DND-41 (cell line): Measurements from ENCODE around the gene KLF6.

ENCODE experiments used
- ATAC-seq: fragments of 200-7000 bp; cut with Tn5 transposase; 3 replicates; pipeline ENCODE4 v1.9.1; 2021; ENCODE audit warnings: low read depth; ENCODE audit not compliant: insufficient read depth
- DNase-seq: peaks from one replicate; pipeline ENCODE4 v3.0.0-alpha.2; 2020
- H2AFZ ChIP-seq: 2 replicates; pipeline ENCODE4 v1.6.0; 2012; ENCODE audit warnings: low read depth, low read length
- H3K27ac ChIP-seq: 2 replicates; pipeline ENCODE4 v1.5.1; 2012; ENCODE audit warnings: low read length, inconsistent platforms
- H3K27me3 ChIP-seq: fragments of 200-600 bp; sonication (generic); 2 replicates; pipeline ENCODE4 v1.6.0; 2012; ENCODE audit warnings: low read length, mild to moderate bottlenecking, inconsistent platforms; ENCODE audit not compliant: insufficient read depth, poor library complexity
- H3K36me3 ChIP-seq: 2 replicates; pipeline ENCODE4 v1.5.1; 2012; ENCODE audit warnings: low read length, inconsistent platforms; ENCODE audit not compliant: insufficient read depth
- H3K4me1 ChIP-seq: 2 replicates; pipeline ENCODE4 v1.5.1; 2012; ENCODE audit warnings: mild to moderate bottlenecking, low read length; ENCODE audit not compliant: insufficient read depth
- H3K4me2 ChIP-seq: 2 replicates; pipeline ENCODE4 v1.6.0; 2012; ENCODE audit warnings: mild to moderate bottlenecking, moderate library complexity, low read length, inconsistent platforms; ENCODE audit not compliant: insufficient read depth
- H3K4me3 ChIP-seq, 2 experiments: fragments of 200-600 bp in 1 of 2; shearing (Covaris generic) in 1 of 2; 2 replicates each; pipeline ENCODE4 v1.5.1; 2012 to 2016; ENCODE audit warnings: inconsistent platforms in 2 of 2, low read length in 2 of 2, mild to moderate bottlenecking in 2 of 2, low read depth in 1 of 2, moderate library complexity in 1 of 2
- H3K79me2 ChIP-seq: 2 replicates; pipeline ENCODE4 v1.6.0; 2012; ENCODE audit warnings: low read length, inconsistent platforms; ENCODE audit not compliant: insufficient read depth
- H3K9ac ChIP-seq: 2 replicates; pipeline ENCODE4 v1.6.0; 2012; ENCODE audit warnings: low read depth, mild to moderate bottlenecking, inconsistent platforms, low read length, moderate library complexity
- H3K9me3 ChIP-seq: 2 replicates; pipeline ENCODE4 v1.5.1; 2012; ENCODE audit warnings: low read length, moderate library complexity, mild to moderate bottlenecking, inconsistent platforms; ENCODE audit not compliant: insufficient read depth, severe bottlenecking
- H4K20me1 ChIP-seq: 2 replicates; pipeline ENCODE4 v1.6.0; 2012; ENCODE audit warnings: low read length; ENCODE audit not compliant: insufficient read depth
- CTCF ChIP-seq: IDR thresholded peaks from 2 replicates; pipeline ENCODE4 v1.5.1; 2012; ENCODE audit warnings: borderline replicate concordance, low read length, moderate library complexity, mild to moderate bottlenecking; ENCODE audit not compliant: poor library complexity, severe bottlenecking; ENCODE audit errors: extremely low read depth
- EZH2 ChIP-seq: IDR thresholded peaks from 3 replicates; pipeline ENCODE4 v1.6.1; 2012; ENCODE audit warnings: borderline replicate concordance, low read depth, mild to moderate bottlenecking, moderate library complexity, low read length, inconsistent platforms; ENCODE audit not compliant: severe bottlenecking

The KLF6 gene

GRCh38 chr10:3763852-3764625, 21.0 kb downstream of the KLF6 start:
- no peak for TF ChIP-seq EZH2
- no peak for TF ChIP-seq CTCF
- no peaks in the 10 kb centered on the region for H3K9me3 ChIP-seq
- no peak for DNase-seq
- peak overlapping the region; percentile 49 for H2AFZ ChIP-seq
- peak overlapping the region; percentile 88 for H3K27ac ChIP-seq
- H3K9ac ChIP-seq, result peak overlapping the region; percentile 49
- ATAC-seq, result no peak; the same call in 2 of the 3 replicates
- H3K27me3 ChIP-seq, result no peaks in the 10 kb centered on the region
- peak overlapping the region; percentile 59 for H3K4me2 ChIP-seq
- no peaks in the 10 kb centered on the region for H3K36me3 ChIP-seq
- peak overlapping the region in 1 of 2 experiments; percentile 43; a peak in 2 of 4 replicates for H3K4me3 ChIP-seq
- H3K4me1 ChIP-seq, result peaks cover 39% of the 10 kb centered on the region
- no peaks in the 10 kb centered on the region for H3K79me2 ChIP-seq
- no peaks in the 10 kb centered on the region for H4K20me1 ChIP-seq

- H3K36me3 ChIP-seq, result no peaks in the 10 kb centered on the region
- no peaks in the 10 kb centered on the region for H4K20me1 ChIP-seq
- H3K9me3 ChIP-seq, result no peaks in the 10 kb centered on the region
- TF ChIP-seq EZH2 (no peak), CTCF (no peak)
- no peak overlapping the region for H3K4me2 ChIP-seq
- no peaks in the 10 kb centered on the region for H3K79me2 ChIP-seq
- H2AFZ ChIP-seq, result no peak overlapping the region
- no peak overlapping the region for H3K4me3 ChIP-seq
- ATAC-seq (no peak), DNase-seq (no peak)
- no peaks in the 10 kb centered on the region for H3K27me3 ChIP-seq
- H3K9ac ChIP-seq, result no peak overlapping the region
- peaks cover 39% of the 10 kb centered on the region for H3K4me1 ChIP-seq
- H3K27ac ChIP-seq, result no peak overlapping the region
Observed at GRCh38 chr10:3763035-3763456, 22.0 kb downstream of the KLF6 start.

- TF ChIP-seq CTCF (no peak), EZH2 (no peak)
- ATAC-seq (no peak), DNase-seq (no peak)
- no peaks in the 10 kb centered on the region for H3K9me3 ChIP-seq
- no peaks in the 10 kb centered on the region for H3K36me3 ChIP-seq
- H2AFZ ChIP-seq, result no peak overlapping the region
- H3K4me1 ChIP-seq, result peaks cover 43% of the 10 kb centered on the region
- H4K20me1 ChIP-seq, result no peaks in the 10 kb centered on the region
- H3K4me2 ChIP-seq, result no peak overlapping the region
- H3K79me2 ChIP-seq, result no peaks in the 10 kb centered on the region
- no peak overlapping the region for H3K4me3 ChIP-seq
- H3K27ac ChIP-seq, result no peak overlapping the region
- no peaks in the 10 kb centered on the region for H3K27me3 ChIP-seq
- H3K9ac ChIP-seq, result no peak overlapping the region
Observed at GRCh38 chr10:3762309-3762708, 22.7 kb downstream of the KLF6 start.
